WTC11 (cell line): ENCODE results near the gene DDR2. TPM values are rescaled to one million over a fixed set of nuclear protein-coding genes. Genes with fewer than 3 reads are reported as not detected.

Experiments
- ATAC-seq: fragments of 200-7000 bp; cut with Tn5 transposase; 2 replicates; pipeline ENCODE4 v1.10.0; 2021; ENCODE audit warnings: mild to moderate bottlenecking, moderate library complexity
- CTCF ChIA-PET: fragments of 300-600 bp; sonication (Branson Sonifier 250); formaldehyde crosslinking; loops from one replicate; lab custom pipeline; 2021; ENCODE audit warnings: antibody characterized with exemption; lab: Charles Lee
- POLR2A ChIA-PET: fragments of 350-600 bp; sonication (Branson Sonifier 250); formaldehyde crosslinking; loops from one replicate; lab custom pipeline; 2021; ENCODE audit warnings: antibody characterized with exemption; lab: Charles Lee
- DNase-seq: peaks from one replicate; pipeline ENCODE4 v3.0.0; 2021; ENCODE audit warnings: low spot score
- H3K27ac Mint-ChIP-seq: 2 replicates; pipeline ENCODE4 v1.8.0; 2021; ENCODE audit warnings: mixed read lengths
- H3K27me3 Mint-ChIP-seq: 2 replicates; pipeline ENCODE4 v1.8.0; 2021; ENCODE audit warnings: low read depth, mild to moderate bottlenecking, moderate library complexity, mixed read lengths
- H3K36me3 Mint-ChIP-seq: 2 replicates; pipeline ENCODE4 v1.8.0; 2021; ENCODE audit warnings: mixed read lengths
- H3K4me1 Mint-ChIP-seq: 2 replicates; pipeline ENCODE4 v1.8.0; 2022; ENCODE audit warnings: mixed read lengths
- H3K4me3 Mint-ChIP-seq: 2 replicates; pipeline ENCODE4 v1.8.0; 2021; ENCODE audit warnings: mild to moderate bottlenecking, moderate library complexity, mixed read lengths
- H3K9me3 Mint-ChIP-seq: 2 replicates; pipeline ENCODE4 v1.8.0; 2021; ENCODE audit warnings: mixed read lengths
- ATF2 ChIP-seq: sonication (generic); formaldehyde crosslinking; IDR thresholded peaks from 2 replicates; pipeline ENCODE4 v1.8.1; 2022; ENCODE audit warnings: low read depth, missing genetic modification reagents, borderline replicate concordance
- CBFB ChIP-seq: sonication (generic); formaldehyde crosslinking; IDR thresholded peaks from 2 replicates; pipeline ENCODE4 v1.8.1; 2022; ENCODE audit warnings: mild to moderate bottlenecking, low read depth, missing genetic modification reagents
- FOXP4 ChIP-seq: sonication (generic); formaldehyde crosslinking; IDR thresholded peaks from 2 replicates; pipeline ENCODE4 v1.8.0; 2022; ENCODE audit warnings: mild to moderate bottlenecking, missing genetic modification reagents
- GRHL2 ChIP-seq: fragments of 250-450 bp; sonication (Bioruptor Pico); IDR thresholded peaks from 2 replicates; pipeline ENCODE4 v1.8.0; 2022; ENCODE audit warnings: mild to moderate bottlenecking, moderate library complexity; ENCODE audit not compliant: insufficient replicate concordance, severe bottlenecking
- NR2C2 ChIP-seq: sonication (generic); formaldehyde crosslinking; IDR thresholded peaks from 2 replicates; pipeline ENCODE4 v1.8.0; 2022; ENCODE audit warnings: mild to moderate bottlenecking, missing genetic modification reagents
- PRRX2 ChIP-seq: fragments of 250-450 bp; sonication (Bioruptor Pico); IDR thresholded peaks from 2 replicates; pipeline ENCODE4 v1.8.0; 2021; ENCODE audit warnings: mild to moderate bottlenecking
- SMAD4 ChIP-seq: sonication (generic); formaldehyde crosslinking; IDR thresholded peaks from 2 replicates; pipeline ENCODE4 v1.8.0; 2022; ENCODE audit warnings: mild to moderate bottlenecking, missing genetic modification reagents
- TCF7 ChIP-seq: sonication (generic); formaldehyde crosslinking; IDR thresholded peaks from 2 replicates; pipeline ENCODE4 v1.8.0; 2022; ENCODE audit warnings: mild to moderate bottlenecking, low read depth, missing genetic modification reagents, moderate library complexity
- TEAD4 ChIP-seq: sonication (generic); formaldehyde crosslinking; IDR thresholded peaks from 2 replicates; pipeline ENCODE4 v1.8.0; 2022; ENCODE audit warnings: mild to moderate bottlenecking, missing genetic modification reagents
- TP53 ChIP-seq: sonication (generic); formaldehyde crosslinking; IDR thresholded peaks from 2 replicates; pipeline ENCODE4 v1.8.1; 2023; ENCODE audit warnings: mild to moderate bottlenecking, missing genetic modification reagents
- ZBTB43 ChIP-seq: sonication (generic); formaldehyde crosslinking; IDR thresholded peaks from 2 replicates; pipeline ENCODE4 v1.8.1; 2023; ENCODE audit warnings: mild to moderate bottlenecking, missing genetic modification reagents
- ZMAT4 ChIP-seq: fragments of 250-450 bp; sonication (Bioruptor Pico); IDR thresholded peaks from 2 replicates; pipeline ENCODE4 v1.9.0; 2021; ENCODE audit warnings: mild to moderate bottlenecking
- ZNF121 ChIP-seq: sonication (generic); formaldehyde crosslinking; IDR thresholded peaks from 2 replicates; pipeline ENCODE4 v1.8.0; 2023; ENCODE audit warnings: missing genetic modification reagents
- ZNF317 ChIP-seq: sonication (generic); formaldehyde crosslinking; IDR thresholded peaks from 2 replicates; pipeline ENCODE4 v1.8.1; 2023; ENCODE audit warnings: low read depth, mild to moderate bottlenecking, moderate library complexity, missing genetic modification reagents, borderline replicate concordance
- ZNF396 ChIP-seq: fragments of 250-450 bp; sonication (Bioruptor Pico); IDR thresholded peaks from 2 replicates; pipeline ENCODE4 v1.8.0; 2021; ENCODE audit warnings: mild to moderate bottlenecking, moderate library complexity, borderline replicate concordance
- ZNF532 ChIP-seq: fragments of 250-450 bp; sonication (Bioruptor Pico); IDR thresholded peaks from 2 replicates; pipeline ENCODE4 v1.9.0; 2021; ENCODE audit warnings: mild to moderate bottlenecking, borderline replicate concordance
- ZNF671 ChIP-seq: fragments of 250-450 bp; sonication (Bioruptor Pico); IDR thresholded peaks from 2 replicates; pipeline ENCODE4 v1.8.0; 2021; ENCODE audit warnings: mild to moderate bottlenecking
- total RNA-seq: library from RNA; stranded (reverse); gene quantifications from 3 replicates; pipeline ENCODE4 v1.2.3, GENCODE V29; 2021

The DDR2 gene
- total RNA-seq, 1 experiment from 2014 or later = 0.85 TPM

GRCh38 chr1:162676750-162677149 is 44.5 kb downstream of the DDR2 start:
- no peak for ATAC-seq
- Mint-ChIP-seq H3K4me1 (peaks cover 10% of the 10 kb centered on the region; the same call in 1 of the 2 replicates), H3K9me3 (peaks cover 19% of the 10 kb centered on the region), H3K36me3 (no peaks in the 10 kb centered on the region), H3K4me3 (no peak overlapping the region), H3K27me3 (no peaks in the 10 kb centered on the region), H3K27ac (no peak overlapping the region)
- POLR2A ChIA-PET = no interaction called here
- DNase-seq = no peak
- TF ChIP-seq ZBTB43 (no peak), CBFB (no peak), TCF7 (CRISPR knock-in tag) (no peak), PRRX2 (CRISPR knock-in tag) (no peak)
- CTCF ChIA-PET = interaction anchor here (1.2 kb wide), 1 partner anchor 45 kb away, joined by 3 read pairs; the partner anchor contains the start of gene DDR2

- H3K27ac Mint-ChIP-seq = no peak overlapping the region
- CTCF ChIA-PET = interaction anchor here (0.5 to 1.2 kb wide), 2 partner anchors 46 to 640 kb away, joined by 3 read pairs; partner anchors contain the start of gene DDR2
Observed at GRCh38 chr1:162677607-162678371, 45.5 kb downstream of the DDR2 start.

More at GRCh38 chr1:162677607-162678371, 45.5 kb downstream of the DDR2 start:
- H3K4me1 Mint-ChIP-seq = peaks cover 10% of the 10 kb centered on the region; the same call in 1 of the 2 replicates
- no peaks in the 10 kb centered on the region for H3K27me3 Mint-ChIP-seq
- ATAC-seq (no peak), DNase-seq (no peak)
- peaks cover 19% of the 10 kb centered on the region for H3K9me3 Mint-ChIP-seq
- POLR2A ChIA-PET = no interaction called here
- TF ChIP-seq NR2C2 (CRISPR knock-in tag) = no peak
- TF ChIP-seq ZNF317 (CRISPR knock-in tag) = no peak
- no peak for TF ChIP-seq TP53 (CRISPR knock-in tag)
- TF ChIP-seq ZMAT4 (CRISPR knock-in tag) = no peak
- no peak for TF ChIP-seq ATF2
- no peak for TF ChIP-seq SMAD4
- no peak for TF ChIP-seq TEAD4 (CRISPR knock-in tag)
- TF ChIP-seq ZNF532 = no peak
- TF ChIP-seq ZNF671 (CRISPR knock-in tag) = no peak
- no peak for TF ChIP-seq ZNF121 (CRISPR knock-in tag)
- TF ChIP-seq GRHL2 (CRISPR knock-in tag) = no peak
- no peak for TF ChIP-seq ZNF396 (CRISPR knock-in tag)
- no peak for TF ChIP-seq FOXP4
- no peaks in the 10 kb centered on the region for H3K36me3 Mint-ChIP-seq
- no peak overlapping the region for H3K4me3 Mint-ChIP-seq
